ENCODE results near the gene CFL1.
"Not testable (repeated sequence)": the region's sequence is repeated elsewhere in the genome, so short reads cannot be mapped to it uniquely, and the experiment has no call there.

Gene CFL1

GRCh38 chr11:65856689-65857499, 1.1 kb downstream of the CFL1 start:
- peak; percentile 82 for DNase-seq

- DNase-seq, result no peak
Observed at GRCh38 chr11:65855927-65856363, 2.0 kb downstream of the CFL1 start.

GRCh38 chr11:65854852-65855837, 2.8 kb downstream of the CFL1 start:
- no peak for DNase-seq

- no peak for DNase-seq
Observed at GRCh38 chr11:65854161-65854592, 3.8 kb downstream of the CFL1 start.

GRCh38 chr11:65853246-65853979, 4.6 kb downstream of the CFL1 start:
- DNase-seq, result no peak

GRCh38 chr11:65852508-65853245, 5.3 kb downstream of the CFL1 start:
- DNase-seq, result no peak

GRCh38 chr11:65851811-65852507, 6.0 kb downstream of the CFL1 start:
- no peak for DNase-seq

GRCh38 chr11:65851083-65851579, 6.8 kb downstream of the CFL1 start:
- DNase-seq, result no peak

GRCh38 chr11:65850217-65851082, 7.5 kb downstream of the CFL1 start:
- no peak for DNase-seq

GRCh38 chr11:65849771-65850216, 8.2 kb downstream of the CFL1 start:
- no peak for DNase-seq

- DNase-seq, result no peak
Observed at GRCh38 chr11:65849366-65849765, 8.6 kb downstream of the CFL1 start.

GRCh38 chr11:65848693-65849092, 9.3 kb downstream of the CFL1 start:
- DNase-seq, result not testable (repeated sequence)

GRCh38 chr11:65847746-65848145, 10.2 kb downstream of the CFL1 start:
- DNase-seq, result no peak

GRCh38 chr11:65844231-65844872, 13.6 kb downstream of the CFL1 start:
- DNase-seq, result no peak

- DNase-seq, result no peak
Observed at GRCh38 chr11:65843811-65844210, 14.2 kb downstream of the CFL1 start.

- DNase-seq, result no peak
Observed at GRCh38 chr11:65842144-65842543, 15.8 kb downstream of the CFL1 start.

- no peak for DNase-seq
Observed at GRCh38 chr11:65834202-65834601, 23.8 kb downstream of the CFL1 start.

- peak; percentile 94 for DNase-seq
Observed at GRCh38 chr11:65833297-65834030, 24.5 kb downstream of the CFL1 start, which contains the start of gene SNX32. TSS of gene SNX32 (plus strand) at chr11:65833963. CDS start at chr11:65834066, 103 bp downstream.

GRCh38 chr11:65832231-65832630, 25.7 kb downstream of the CFL1 start:
- DNase-seq, result not testable (repeated sequence)
